Spleen (tissue), 11 donors: ENCODE results near the gene TAS1R1. TPM values are rescaled to one million over a fixed set of nuclear protein-coding genes. Genes with fewer than 3 reads are reported as not detected.
A peak's percentile ranks its signal among the peaks of the same experiment; 100 is the strongest.

ENCODE experiments used
- DNase-seq: peaks from one replicate; pipeline ENCODE4 v3.0.0-alpha.2; 2020
- H3K27ac ChIP-seq, 8 donors: fragments of 200-600 bp; sonication (generic) in 7 of 8; 1 replicate in 4 of 8; 2 replicates in 4 of 8; pipeline versions ENCODE4 v1.5.0 to v1.8.0; 2016 to 2021; ENCODE audit warnings: inconsistent platforms in 4 of 8, mild to moderate bottlenecking in 4 of 8, moderate library complexity in 1 of 8
- H3K27me3 ChIP-seq, 7 donors: fragments of 200-600 bp; sonication (generic) in 6 of 7; replicated peaks in 1 of 7; 1 replicate in 4 of 7; 2 replicates in 3 of 7; pipeline versions ENCODE4 v1.5.0 to v1.8.0; 2016 to 2021; ENCODE audit warnings: inconsistent platforms in 3 of 7, mild to moderate bottlenecking in 1 of 7
- H3K36me3 ChIP-seq, 6 donors: fragments of 200-600 bp; sonication (generic) in 5 of 6; 1 replicate in 4 of 6; 2 replicates in 2 of 6; pipeline versions ENCODE4 v1.5.0 to v1.8.0; 2016 to 2021; ENCODE audit warnings: inconsistent platforms in 2 of 6
- H3K4me1 ChIP-seq, 6 donors: fragments of 200-600 bp; sonication (generic) in 5 of 6; 1 replicate in 3 of 6; 2 replicates in 3 of 6; pipeline versions ENCODE4 v1.5.0 to v1.8.0; 2016 to 2021; ENCODE audit warnings: inconsistent platforms in 3 of 6
- H3K4me3 ChIP-seq, 8 donors: fragments of 200-600 bp; sonication (generic) in 7 of 8; 1 replicate in 4 of 8; 2 replicates in 4 of 8; pipeline versions ENCODE4 v1.5.0 to v1.8.0; 2016 to 2021; ENCODE audit warnings: inconsistent platforms in 4 of 8, mild to moderate bottlenecking in 4 of 8, moderate library complexity in 2 of 8
- H3K9me3 ChIP-seq, 8 donors: fragments of 200-600 bp; sonication (generic) in 7 of 8; 1 replicate in 4 of 8; 2 replicates in 4 of 8; pipeline versions ENCODE4 v1.5.0 to v1.8.0; 2016 to 2021; ENCODE audit warnings: inconsistent platforms in 4 of 8
- POLR2A ChIP-seq, 3 donors: fragments of 450-650 bp; IDR thresholded peaks; one replicate each; pipeline ENCODE4 v1.5.1; 2017; ENCODE audit warnings: antibody characterized with exemption in 3 of 3, mild to moderate bottlenecking in 1 of 3
- POLR2AphosphoS5 ChIP-seq, 3 donors: sonication (generic); formaldehyde crosslinking; IDR thresholded peaks; one replicate each; pipeline ENCODE4 v1.5.1; 2017; ENCODE audit warnings: antibody characterized with exemption in 3 of 3
- WGBS, 5 donors: extraction: QIAGEN DNeasy Blood & Tissue Kit in 3 of 5; methylation state at CpG; one replicate each; pipeline versions ENCODE4 v1.1.5 to v1.1.7; 2013 to 2018; 5-methylcytosine and 5-hydroxymethylcytosine counted together
- intact Hi-C: fragments of 100-400 bp; cut with DNase I; formaldehyde crosslinking; loops from one replicate; pipeline ENCODE4 v1.15.0; 2023; ENCODE audit warnings: low total_unique reads
- polyA plus RNA-seq, 3 donors: library from polyadenylated mRNA; stranded (reverse); fragments of 200-250 nt; gene quantifications; one replicate each; pipeline ENCODE4 v1.2.1, GENCODE V29; 2013
- total RNA-seq, 7 donors: library from RNA; depleted of rRNA in 3 of 7; stranded (reverse); fragments of >200 nt in 3 of 7; fragmentation: NEBNext Ultra II Directional in 4 of 7; extraction: Animal tissue kit (Norgen Biotek cat#: 25700) in 4 of 7; gene quantifications; one replicate each; pipeline versions ENCODE4 v1.1.0 to v1.2.1, GENCODE V29; 2016 to 2021
- TF ChIP-seq, protein P1 (sequence below), 11 experiments: fragments of 200-600 bp in 7 of 11; fragments of 450-650 bp in 4 of 11; sonication (generic) in 4 of 11; IDR thresholded peaks in 8 of 11; conservative IDR thresholded peaks in 3 of 11; 1 replicate in 7 of 11; 2 replicates in 4 of 11; pipeline versions ENCODE4 v1.4.0 to v1.8.0; 2016 to 2021; ENCODE audit warnings: antibody characterized with exemption in 11 of 11, inconsistent platforms in 4 of 11, mild to moderate bottlenecking in 1 of 11
- donor health status: healthy with polysubstance abuse.
- donor health status: DM: no; HTN: no; CAD: no; lungs with moderate emphysema.
- donor health status: DM: no; HTN: no; CAD: no.
- donor health status: Bipolar disorder and iron deficiency.
- donor health status: healthy.
- donor health status: DM: no; HTN: no; CAD: no.
- donor health status: DM: yes; HTN: yes; CAD: no.

The TAS1R1 gene
- total and polyA plus RNA-seq, 10 donors, result 0.09 to 0.88 (median 0.43) TPM

DNA sequence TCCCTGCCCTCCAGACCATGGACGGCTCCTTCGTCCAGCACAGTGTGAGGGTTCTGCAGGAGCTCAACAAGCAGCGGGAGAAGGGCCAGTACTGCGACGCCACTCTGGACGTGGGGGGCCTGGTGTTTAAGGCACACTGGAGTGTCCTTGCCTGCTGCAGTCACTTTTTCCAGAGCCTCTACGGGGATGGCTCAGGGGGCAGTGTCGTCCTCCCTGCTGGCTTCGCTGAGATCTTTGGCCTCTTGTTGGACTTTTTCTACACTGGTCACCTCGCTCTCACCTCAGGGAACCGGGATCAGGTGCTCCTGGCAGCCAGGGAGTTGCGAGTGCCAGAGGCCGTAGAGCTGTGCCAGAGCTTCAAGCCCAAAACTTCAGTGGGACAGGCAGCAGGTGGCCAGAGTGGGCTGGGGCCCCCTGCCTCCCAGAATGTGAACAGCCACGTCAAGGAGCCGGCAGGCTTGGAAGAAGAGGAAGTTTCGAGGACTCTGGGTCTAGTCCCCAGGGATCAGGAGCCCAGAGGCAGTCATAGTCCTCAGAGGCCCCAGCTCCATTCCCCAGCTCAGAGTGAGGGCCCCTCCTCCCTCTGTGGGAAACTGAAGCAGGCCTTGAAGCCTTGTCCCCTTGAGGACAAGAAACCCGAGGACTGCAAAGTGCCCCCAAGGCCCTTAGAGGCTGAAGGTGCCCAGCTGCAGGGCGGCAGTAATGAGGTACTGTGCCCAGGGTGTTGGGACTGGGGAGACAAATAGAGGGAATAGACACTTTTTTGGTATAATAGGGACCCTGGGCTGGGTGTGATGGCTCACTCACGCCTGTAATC, 25.7 kb downstream of the TAS1R1 start:
- Histone ChIP-seq H3K27me3 (no peaks in the 10 kb centered on the region), H3K4me3 (peak overlapping the region; percentile 73 to 92 (median 88)), H3K27ac (peak overlapping the region; percentile 86 to 98 (median 95)), H3K4me1 (peaks cover 18 to 70% (median 50%) of the 10 kb centered on the region in 6 donors), H3K9me3 (no peaks in the 10 kb centered on the region), H3K36me3 (peaks cover 0 to 8% (median 0%) of the 10 kb centered on the region in 6 donors)
- TF ChIP-seq POLR2AphosphoS5 (IDR thresholded peaks at IDR 0.05) (no peak), POLR2A (IDR thresholded peaks at IDR 0.05) (no peak)
- TF ChIP-seq, protein P1, sequence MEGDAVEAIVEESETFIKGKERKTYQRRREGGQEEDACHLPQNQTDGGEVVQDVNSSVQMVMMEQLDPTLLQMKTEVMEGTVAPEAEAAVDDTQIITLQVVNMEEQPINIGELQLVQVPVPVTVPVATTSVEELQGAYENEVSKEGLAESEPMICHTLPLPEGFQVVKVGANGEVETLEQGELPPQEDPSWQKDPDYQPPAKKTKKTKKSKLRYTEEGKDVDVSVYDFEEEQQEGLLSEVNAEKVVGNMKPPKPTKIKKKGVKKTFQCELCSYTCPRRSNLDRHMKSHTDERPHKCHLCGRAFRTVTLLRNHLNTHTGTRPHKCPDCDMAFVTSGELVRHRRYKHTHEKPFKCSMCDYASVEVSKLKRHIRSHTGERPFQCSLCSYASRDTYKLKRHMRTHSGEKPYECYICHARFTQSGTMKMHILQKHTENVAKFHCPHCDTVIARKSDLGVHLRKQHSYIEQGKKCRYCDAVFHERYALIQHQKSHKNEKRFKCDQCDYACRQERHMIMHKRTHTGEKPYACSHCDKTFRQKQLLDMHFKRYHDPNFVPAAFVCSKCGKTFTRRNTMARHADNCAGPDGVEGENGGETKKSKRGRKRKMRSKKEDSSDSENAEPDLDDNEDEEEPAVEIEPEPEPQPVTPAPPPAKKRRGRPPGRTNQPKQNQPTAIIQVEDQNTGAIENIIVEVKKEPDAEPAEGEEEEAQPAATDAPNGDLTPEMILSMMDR (IDR thresholded peaks at IDR 0.05 in 8 of 11, conservative IDR thresholded peaks at IDR 0.05 in 3 of 11), result no peak
- 30 to 40% (median 32%) methylated on average over 10 to 19 of the region's 19 CpGs for WGBS, 5 donors
- intact Hi-C loops, result no loop called here
- peak; percentile 83 for DNase-seq

- Histone ChIP-seq H3K9me3 (no peaks in the 10 kb centered on the region), H3K4me3 (peak overlapping the region in 1 of 8 donors; percentile 90), H3K27me3 (no peaks in the 10 kb centered on the region), H3K36me3 (peaks cover 0 to 17% (median 0%) of the 10 kb centered on the region in 6 donors), H3K27ac (peak overlapping the region in 7 of 8 donors; percentile 69 to 98 (median 96)), H3K4me1 (peaks cover 18 to 78% (median 52%) of the 10 kb centered on the region in 6 donors)
- DNase-seq, result peak; percentile 85
- TF ChIP-seq POLR2A (IDR thresholded peaks at IDR 0.05) (no peak), POLR2AphosphoS5 (IDR thresholded peaks at IDR 0.05) (peak in 2 of 3 donors; percentile 19 to 56)
- TF ChIP-seq, protein P1 (IDR thresholded peaks at IDR 0.05 in 8 of 11, conservative IDR thresholded peaks at IDR 0.05 in 3 of 11), result no peak
- 37 to 56% (median 49%) methylated on average over 10 of the region's 10 CpGs for WGBS, 5 donors
- intact Hi-C loops, result no loop called here
These were observed 26.6 kb downstream of the TAS1R1 start for GRCh38 chr1:6581561-6582305.

DNA sequence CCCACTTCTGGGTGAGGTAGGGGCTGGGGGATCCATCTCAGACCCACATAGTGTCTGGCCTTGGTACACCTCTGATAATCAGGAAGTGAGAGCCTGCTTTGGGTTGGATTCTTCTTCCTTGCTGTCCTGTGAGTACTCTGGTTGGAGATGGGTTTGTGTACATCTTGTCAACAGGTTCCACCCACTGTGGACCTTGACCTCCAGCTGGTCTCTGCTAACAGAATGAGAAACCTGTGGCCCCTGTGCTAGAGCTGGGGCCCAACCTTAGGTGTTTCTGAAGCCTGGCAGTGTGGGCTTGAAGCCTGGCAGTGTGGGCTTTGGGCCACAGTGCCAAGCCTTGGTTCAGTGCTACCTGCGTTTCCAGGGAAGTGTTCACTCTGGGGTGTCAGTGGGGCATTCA, 27.3 kb downstream of the TAS1R1 start:
- peaks cover 23 to 85% (median 59%) of the 10 kb centered on the region in 6 donors for H3K4me1 ChIP-seq
- TF ChIP-seq POLR2AphosphoS5 (IDR thresholded peaks at IDR 0.05), result no peak
- H3K27me3 ChIP-seq, result no peaks in the 10 kb centered on the region
- DNase-seq, result no peak
- peak overlapping the region in 1 of 8 donors; percentile 90 for H3K4me3 ChIP-seq
- intact Hi-C loops, result no loop called here
- no peaks in the 10 kb centered on the region for H3K9me3 ChIP-seq
- peaks cover 0 to 24% (median 2%) of the 10 kb centered on the region in 6 donors for H3K36me3 ChIP-seq
- 70 to 90% (median 84%) methylated on average over 1 of the region's 1 CpG for whole genome bisulfite sequencing, 5 donors
- peak overlapping the region in 7 of 8 donors; percentile 59 to 98 (median 94) for H3K27ac ChIP-seq

GRCh38 chr1:6584126-6585080, 29.3 kb downstream of the TAS1R1 start:
- Histone ChIP-seq H3K4me1 (peaks cover 31 to 95% (median 68%) of the 10 kb centered on the region in 6 donors), H3K36me3 (peaks cover 0 to 44% (median 22%) of the 10 kb centered on the region in 6 donors), H3K27me3 (no peaks in the 10 kb centered on the region), H3K9me3 (no peaks in the 10 kb centered on the region), H3K4me3 (no peak overlapping the region), H3K27ac (no peak overlapping the region)
- whole genome bisulfite sequencing, 5 donors, result 72 to 85% (median 76%) methylated on average over 20 to 21 of the region's 21 CpGs
- no peak for DNase-seq
- intact Hi-C loops, result no loop called here
- TF ChIP-seq, protein P1 (IDR thresholded peaks at IDR 0.05 in 8 of 11, conservative IDR thresholded peaks at IDR 0.05 in 3 of 11), result peak in 3 of 11 experiments; percentile 7 to 24 (median 13)
- TF ChIP-seq POLR2AphosphoS5 (IDR thresholded peaks at IDR 0.05), result peak in 2 of 3 donors; percentile 33 to 51
- no peak for TF ChIP-seq POLR2A (IDR thresholded peaks at IDR 0.05)
